Left lung (tissue), 14 donors: Measurements from ENCODE around the gene PSMA8. TPM values are rescaled to one million over a fixed set of nuclear protein-coding genes. Genes with fewer than 3 reads are reported as not detected.
A peak's percentile ranks its signal among the peaks of the same experiment; 100 is the strongest.

ENCODE experiments used
- ATAC-seq: fragments of 200-7000 bp; cut with Tn5 transposase; one replicate; pipeline ENCODE4 v1.9.1; 2020; ENCODE audit warnings: moderate library complexity
- DNase-seq, 4 donors: peaks; one replicate each; pipeline ENCODE4 v3.0.0-alpha.2; 2013 to 2020
- H3K27ac ChIP-seq, 2 donors: fragments of 200-600 bp; sonication (generic) in 1 of 2; one replicate each; pipeline versions ENCODE4 v1.5.0 to v1.8.0; 2020 to 2021
- H3K27me3 ChIP-seq, 2 donors: fragments of 200-600 bp; sonication (generic) in 1 of 2; one replicate each; pipeline versions ENCODE4 v1.5.0 to v1.8.0; 2020 to 2021
- H3K36me3 ChIP-seq, 2 donors: fragments of 200-600 bp; sonication (generic) in 1 of 2; one replicate each; pipeline versions ENCODE4 v1.5.0 to v1.8.0; 2020 to 2021
- H3K4me1 ChIP-seq, 2 donors: fragments of 200-600 bp; one replicate each; pipeline ENCODE4 v1.8.0; 2021
- H3K4me3 ChIP-seq, 2 donors: fragments of 200-600 bp; sonication (generic) in 1 of 2; one replicate each; pipeline versions ENCODE4 v1.5.0 to v1.8.0; 2020 to 2021; ENCODE audit warnings: mild to moderate bottlenecking in 1 of 2
- H3K9me3 ChIP-seq, 2 donors: fragments of 200-600 bp; sonication (generic) in 1 of 2; one replicate each; pipeline versions ENCODE4 v1.5.0 to v1.8.0; 2020 to 2021
- intact Hi-C, 2 donors: fragments of 100-400 bp; cut with DNase I; formaldehyde crosslinking; loops; one replicate each; pipeline versions ENCODE4 v1.11.2 to v1.14.2; 2022
- long read RNA-seq, 12 donors: library from polyadenylated mRNA in 2 of 12; unstranded in 2 of 12; transcript quantifications; one replicate each; pipeline ENCODE4 v2.0.0 and lab custom pipeline, GENCODE V29; 2019 to 2026
- polyA plus RNA-seq, 6 donors: library from polyadenylated mRNA; unstranded; fragments of 120-200 nt; gene quantifications; one replicate each; pipeline ENCODE4 v1.2.1, GENCODE V29; 2013; ENCODE audit not compliant: insufficient read length in 6 of 6
- total RNA-seq, 2 donors: library from RNA; stranded (reverse); fragmentation: NEBNext Ultra II Directional; extraction: Animal tissue kit (Norgen Biotek cat#: 25700); gene quantifications; one replicate each; pipeline ENCODE4 v1.2.1, GENCODE V29; 2021
- TF ChIP-seq, protein P1 (sequence below), 2 donors: fragments of 200-600 bp; sonication (generic) in 1 of 2; IDR thresholded peaks; one replicate each; pipeline versions ENCODE4 v1.5.0 to v1.8.0; 2021; ENCODE audit warnings: antibody characterized with exemption in 2 of 2
- donor health status: DM: no; HTN: yes; CAD: no.
- donor health status: DM: no; HTN: no; CAD: no.

Gene PSMA8
- total RNA-seq (under 1 TPM in 1 of 2 donors, not detected in 1; 0.15 TPM), polyA plus RNA-seq (under 1 TPM in 1 of 6 donors, not detected in 5; 0.13 TPM)
- long read RNA-seq, donor 1, result 0 reads
- long read RNA-seq, donor 2, partial matches to known transcripts, result 6 of 6 reads
- long read RNA-seq, donor 2, other reads (novel, unspliced or antisense), result 0 of 6 reads
- long read RNA-seq, donor 3, result 0 reads
- long read RNA-seq, donor 4, result 0 reads
- long read RNA-seq, donor 5, result 0 reads
- long read RNA-seq, donor 6, result 0 reads
- long read RNA-seq, donor 7, partial matches to known transcripts, result 0 of 1 reads
- long read RNA-seq, donor 7, other reads (novel, unspliced or antisense), result 0 of 1 reads
- long read RNA-seq, donor 8, result 0 reads
- long read RNA-seq, donor 9, result 0 reads
- long read RNA-seq, donor 10, result 0 reads
- long read RNA-seq, donor 11, result 0 reads
- long read RNA-seq, donor 12, result 0 reads

DNA sequence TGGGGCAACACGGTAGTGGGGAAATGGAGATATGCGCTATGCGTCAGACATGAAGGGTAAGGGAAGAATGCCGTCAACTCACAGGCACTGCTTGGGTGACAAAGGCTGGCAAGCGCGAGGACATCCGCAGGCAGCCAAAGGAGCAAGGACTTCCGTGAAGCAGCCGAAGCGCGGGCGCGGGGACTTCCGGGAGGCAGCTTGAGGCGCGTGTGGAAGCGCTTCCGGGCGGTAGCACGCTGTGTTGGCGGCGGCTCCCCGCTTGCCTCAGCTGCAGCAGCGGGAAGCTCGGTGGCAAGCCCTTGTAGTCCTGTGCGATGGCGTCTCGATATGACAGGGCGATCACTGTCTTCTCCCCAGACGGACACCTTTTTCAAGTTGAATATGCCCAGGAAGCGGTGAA, at the start of gene PSMA8:
PSMA8 (plus strand) TSS at position 218 of the 400 bp plus-strand sequence; CDS start at position 315, 97 bp downstream.
- Histone ChIP-seq H3K9me3 (peaks cover 0 to 2% of the 10 kb centered on the region in 2 donors), H3K4me3 (peak within 1 kb of the TSS in 1 of 2 donors; percentile 13), H3K4me1 (no peaks in the 10 kb centered on the region), H3K27ac (no peak within 1 kb of the TSS), H3K36me3 (no peaks in the 10 kb centered on the region), H3K27me3 (no peaks in the 10 kb centered on the region)
- intact Hi-C loops, result no loop called here
- ATAC-seq, result no peak
- peak in 2 of 4 donors; percentile 4 to 85 for DNase-seq
- TF ChIP-seq, protein P1, sequence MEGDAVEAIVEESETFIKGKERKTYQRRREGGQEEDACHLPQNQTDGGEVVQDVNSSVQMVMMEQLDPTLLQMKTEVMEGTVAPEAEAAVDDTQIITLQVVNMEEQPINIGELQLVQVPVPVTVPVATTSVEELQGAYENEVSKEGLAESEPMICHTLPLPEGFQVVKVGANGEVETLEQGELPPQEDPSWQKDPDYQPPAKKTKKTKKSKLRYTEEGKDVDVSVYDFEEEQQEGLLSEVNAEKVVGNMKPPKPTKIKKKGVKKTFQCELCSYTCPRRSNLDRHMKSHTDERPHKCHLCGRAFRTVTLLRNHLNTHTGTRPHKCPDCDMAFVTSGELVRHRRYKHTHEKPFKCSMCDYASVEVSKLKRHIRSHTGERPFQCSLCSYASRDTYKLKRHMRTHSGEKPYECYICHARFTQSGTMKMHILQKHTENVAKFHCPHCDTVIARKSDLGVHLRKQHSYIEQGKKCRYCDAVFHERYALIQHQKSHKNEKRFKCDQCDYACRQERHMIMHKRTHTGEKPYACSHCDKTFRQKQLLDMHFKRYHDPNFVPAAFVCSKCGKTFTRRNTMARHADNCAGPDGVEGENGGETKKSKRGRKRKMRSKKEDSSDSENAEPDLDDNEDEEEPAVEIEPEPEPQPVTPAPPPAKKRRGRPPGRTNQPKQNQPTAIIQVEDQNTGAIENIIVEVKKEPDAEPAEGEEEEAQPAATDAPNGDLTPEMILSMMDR (IDR thresholded peaks at IDR 0.05), result no peak

DNA sequence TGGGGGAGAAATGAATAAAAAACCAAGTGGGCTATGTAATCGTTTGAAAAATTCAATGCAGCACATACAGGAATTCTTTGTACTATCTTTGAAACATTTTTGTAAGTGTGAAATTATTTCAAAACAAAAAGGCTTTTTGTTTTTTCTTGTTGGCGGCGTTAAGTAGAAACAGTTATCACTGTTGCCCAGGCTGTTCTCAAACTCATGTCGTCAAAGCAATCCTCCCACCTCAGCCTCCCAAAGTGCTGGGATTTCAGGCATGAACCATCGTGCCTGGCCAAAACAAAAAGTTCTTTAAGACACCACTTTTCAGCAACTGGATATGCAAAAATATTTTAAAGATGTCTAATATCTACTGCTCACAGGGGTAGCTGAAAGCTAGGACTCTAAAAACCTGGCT, 48.6 kb upstream of the PSMA8 start:
- intact Hi-C loops, result no loop called here
- ATAC-seq (no peak), DNase-seq (no peak)
- Histone ChIP-seq H3K4me3 (no peak overlapping the region), H3K4me1 (peaks cover 0 to 30% of the 10 kb centered on the region in 2 donors), H3K27ac (no peak overlapping the region), H3K36me3 (peaks cover 0 to 57% of the 10 kb centered on the region in 2 donors), H3K9me3 (no peaks in the 10 kb centered on the region), H3K27me3 (no peaks in the 10 kb centered on the region)
- TF ChIP-seq, protein P1 (IDR thresholded peaks at IDR 0.05), result no peak

DNA sequence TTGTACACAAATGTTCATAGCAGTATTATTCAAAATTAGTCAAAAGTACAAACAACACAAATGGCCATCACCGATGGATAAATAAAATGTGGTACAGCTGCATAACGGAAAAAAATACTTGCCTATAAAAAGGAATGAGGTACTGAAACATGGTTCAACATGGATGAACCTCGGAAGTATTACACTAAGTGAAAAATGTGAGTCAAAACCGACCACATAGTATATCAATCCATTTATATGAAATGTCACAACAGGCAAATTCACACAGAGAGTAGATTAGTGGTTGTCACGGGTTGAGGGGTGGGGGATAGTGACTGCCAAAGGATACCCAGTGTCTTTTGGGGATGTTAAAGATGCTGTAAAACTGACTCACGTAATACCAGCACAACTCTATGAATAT, 46.7 kb upstream of the PSMA8 start:
- H3K36me3 ChIP-seq, result peaks cover 0 to 45% of the 10 kb centered on the region in 2 donors
- H3K4me3 ChIP-seq, result no peak overlapping the region
- intact Hi-C loops, result no loop called here
- DNase-seq (no peak), ATAC-seq (no peak)
- H3K4me1 ChIP-seq, result peaks cover 0 to 35% of the 10 kb centered on the region in 2 donors
- no peaks in the 10 kb centered on the region for H3K27me3 ChIP-seq
- TF ChIP-seq, protein P1 (IDR thresholded peaks at IDR 0.05), result no peak
- no peaks in the 10 kb centered on the region for H3K9me3 ChIP-seq
- H3K27ac ChIP-seq, result no peak overlapping the region

DNA sequence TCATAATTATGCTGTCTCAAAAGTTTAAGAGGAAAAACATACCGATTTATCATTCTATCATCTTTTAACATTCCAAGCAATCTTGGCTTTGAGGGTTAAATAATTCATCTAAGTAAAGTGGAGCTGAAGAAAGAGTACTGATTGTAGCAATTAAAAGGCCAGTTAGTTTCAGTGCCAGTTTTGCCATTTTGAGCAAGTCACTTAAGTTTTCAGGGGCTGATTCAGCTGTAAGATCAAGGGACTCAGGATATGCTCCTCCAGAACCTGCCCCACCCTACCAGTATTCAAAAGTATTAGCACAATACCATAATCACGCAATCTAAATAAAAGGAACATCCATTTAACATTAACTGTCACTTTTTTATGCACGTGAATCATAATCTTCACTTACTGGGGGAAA, 45.2 kb upstream of the PSMA8 start:
- intact Hi-C loops, result no loop called here
- no peak for DNase-seq

More for the DNA sequence above, 45.2 kb upstream of the PSMA8 start:
- peaks cover 0 to 32% of the 10 kb centered on the region in 2 donors for H3K36me3 ChIP-seq
- no peaks in the 10 kb centered on the region for H3K27me3 ChIP-seq
- no peak for ATAC-seq
- no peaks in the 10 kb centered on the region for H3K9me3 ChIP-seq
- TF ChIP-seq, protein P1 (IDR thresholded peaks at IDR 0.05), result no peak
- peaks cover 0 to 35% of the 10 kb centered on the region in 2 donors for H3K4me1 ChIP-seq
- H3K4me3 ChIP-seq, result peak overlapping the region; percentile 67 to 84
- H3K27ac ChIP-seq, result no peak overlapping the region
